ENCODE measurements around the gene ALG10B. TPM values are rescaled to one million over a fixed set of nuclear protein-coding genes. Genes with fewer than 3 reads are reported as not detected.
"Not testable (repeated sequence)": the region's sequence is repeated elsewhere in the genome, so short reads cannot be mapped to it uniquely, and the experiment has no call there.

ALG10B gene
- total RNA-seq, 6 experiments from 2014 or later = 1.8 to 5.3 (median 4.2) TPM

- Histone ChIP-seq H3K9me3 (no peaks in the 10 kb centered on the region), H3K27ac (no peak overlapping the region), H3K4me3 (no peak overlapping the region), H3K36me3 (no peaks in the 10 kb centered on the region), H3K4me1 (no peaks in the 10 kb centered on the region), H3K27me3 (no peaks in the 10 kb centered on the region)
- 46% methylated on average over 4 of the region's 4 CpGs for WGBS (ENCODE audit: insufficient coverage, low coverage, low lambda C conversion rate, missing lambda C conversion rate)
- ATAC-seq = no peak
- TF ChIP-seq POLR2A (IDR thresholded peaks at IDR 0.05) = no peak
- TF ChIP-seq, protein P1, sequence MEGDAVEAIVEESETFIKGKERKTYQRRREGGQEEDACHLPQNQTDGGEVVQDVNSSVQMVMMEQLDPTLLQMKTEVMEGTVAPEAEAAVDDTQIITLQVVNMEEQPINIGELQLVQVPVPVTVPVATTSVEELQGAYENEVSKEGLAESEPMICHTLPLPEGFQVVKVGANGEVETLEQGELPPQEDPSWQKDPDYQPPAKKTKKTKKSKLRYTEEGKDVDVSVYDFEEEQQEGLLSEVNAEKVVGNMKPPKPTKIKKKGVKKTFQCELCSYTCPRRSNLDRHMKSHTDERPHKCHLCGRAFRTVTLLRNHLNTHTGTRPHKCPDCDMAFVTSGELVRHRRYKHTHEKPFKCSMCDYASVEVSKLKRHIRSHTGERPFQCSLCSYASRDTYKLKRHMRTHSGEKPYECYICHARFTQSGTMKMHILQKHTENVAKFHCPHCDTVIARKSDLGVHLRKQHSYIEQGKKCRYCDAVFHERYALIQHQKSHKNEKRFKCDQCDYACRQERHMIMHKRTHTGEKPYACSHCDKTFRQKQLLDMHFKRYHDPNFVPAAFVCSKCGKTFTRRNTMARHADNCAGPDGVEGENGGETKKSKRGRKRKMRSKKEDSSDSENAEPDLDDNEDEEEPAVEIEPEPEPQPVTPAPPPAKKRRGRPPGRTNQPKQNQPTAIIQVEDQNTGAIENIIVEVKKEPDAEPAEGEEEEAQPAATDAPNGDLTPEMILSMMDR (IDR thresholded peaks at IDR 0.05) = no peak
- no peak for DNase-seq
- intact Hi-C loops (cut with DNase I) = no loop called here
Measured at GRCh38 chr12:38350342-38351174, 34.0 kb downstream of the ALG10B start.

DNA sequence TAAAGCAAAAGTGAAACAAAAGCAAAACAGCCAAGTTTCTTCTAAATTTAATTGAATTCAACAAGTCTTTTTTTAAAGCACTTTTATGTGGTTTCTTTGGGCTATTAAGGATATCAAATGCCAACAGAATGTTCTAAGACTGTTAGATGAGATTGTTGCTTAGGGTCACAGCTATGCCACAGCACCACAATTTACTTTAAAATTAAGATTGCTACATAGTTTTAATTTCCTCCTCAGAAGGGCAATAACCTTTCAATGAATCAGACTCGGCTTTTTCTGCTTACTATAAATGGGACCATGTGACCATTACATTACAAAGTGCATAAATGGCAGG is 34.6 kb downstream of the ALG10B start:
- H3K9me3 ChIP-seq; intact Hi-C loops (cut with DNase I); DNase-seq; H3K27ac ChIP-seq; H3K4me3 ChIP-seq; H3K27me3 ChIP-seq; H3K4me1 ChIP-seq; ATAC-seq; H3K36me3 ChIP-seq: not testable (repeated sequence)
- 10% methylated on average over 1 of the region's 1 CpG for WGBS (ENCODE audit: insufficient coverage, low coverage, low lambda C conversion rate, missing lambda C conversion rate)

DNA sequence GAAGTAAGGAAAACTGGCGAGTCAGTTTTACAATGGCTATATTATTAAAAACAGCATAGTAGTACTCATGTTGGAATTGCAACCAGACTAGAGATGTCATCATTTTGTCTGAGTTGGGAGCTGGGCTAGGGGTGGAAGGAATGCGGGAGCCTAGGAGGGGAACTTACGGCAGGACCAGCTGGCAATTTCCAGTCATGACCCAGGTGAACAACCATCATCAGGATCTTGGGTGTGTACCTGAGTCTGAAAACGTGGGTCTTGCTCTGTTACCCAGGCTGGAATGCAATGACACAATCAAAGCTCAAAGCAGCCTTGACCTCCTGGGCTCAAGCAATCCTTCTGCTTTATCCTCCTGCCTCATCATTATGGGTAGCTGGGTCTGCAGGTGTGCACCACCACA is 50.9 kb downstream of the ALG10B start:
- intact Hi-C loops (cut with DNase I) = no loop called here
- H3K9me3 ChIP-seq = no peaks in the 10 kb centered on the region
- no peak for DNase-seq
- no peak overlapping the region for H3K27ac ChIP-seq
- no peak for ATAC-seq
- H3K27me3 ChIP-seq = no peaks in the 10 kb centered on the region
- H3K36me3 ChIP-seq = no peaks in the 10 kb centered on the region
- WGBS (ENCODE audit: insufficient coverage, low coverage, low lambda C conversion rate, missing lambda C conversion rate) = 75% methylated on average over 3 of the region's 4 CpGs
- H3K4me1 ChIP-seq = no peaks in the 10 kb centered on the region
- no peak overlapping the region for H3K4me3 ChIP-seq
- TF ChIP-seq, protein P1 (IDR thresholded peaks at IDR 0.05) = no peak
- TF ChIP-seq POLR2A (IDR thresholded peaks at IDR 0.05) = no peak

GRCh38 chr12:38370311-38370710 is 53.7 kb downstream of the ALG10B start:
- no peaks in the 10 kb centered on the region for H3K4me1 ChIP-seq
- H3K36me3 ChIP-seq = no peaks in the 10 kb centered on the region
- intact Hi-C loops (cut with DNase I) = no loop called here
- no peaks in the 10 kb centered on the region for H3K27me3 ChIP-seq
- DNase-seq (no peak), ATAC-seq (no peak)
- H3K27ac ChIP-seq = no peak overlapping the region
- WGBS (ENCODE audit: insufficient coverage, low coverage, low lambda C conversion rate, missing lambda C conversion rate) = 65% methylated on average over 4 of the region's 4 CpGs
- no peaks in the 10 kb centered on the region for H3K9me3 ChIP-seq
- TF ChIP-seq, protein P1 (IDR thresholded peaks at IDR 0.05) = no peak
- TF ChIP-seq POLR2A (IDR thresholded peaks at IDR 0.05) = no peak
- no peak overlapping the region for H3K4me3 ChIP-seq

DNA sequence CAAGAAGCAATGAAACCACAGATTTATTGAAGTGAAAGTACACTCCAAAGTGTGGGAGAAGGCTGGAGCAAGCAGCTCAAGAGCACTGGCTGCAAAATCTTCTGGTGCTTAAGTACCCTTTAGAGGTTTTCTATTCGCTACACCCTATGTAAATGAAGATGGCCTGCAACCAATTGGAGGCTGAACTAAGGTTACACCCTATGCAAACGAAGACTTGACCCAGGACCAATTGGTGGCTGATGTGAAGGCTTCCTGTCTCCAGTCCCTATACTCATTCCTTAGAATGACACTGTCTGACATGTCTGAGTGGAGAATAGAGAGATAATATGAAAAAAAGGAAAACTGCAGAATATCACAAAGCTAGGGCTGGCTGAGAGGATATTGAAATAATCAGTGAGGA is 57.2 kb downstream of the ALG10B start:
- TF ChIP-seq, protein P1 (IDR thresholded peaks at IDR 0.05) = no peak
- no peak for TF ChIP-seq POLR2A (IDR thresholded peaks at IDR 0.05)
- WGBS (ENCODE audit: insufficient coverage, low coverage, low lambda C conversion rate, missing lambda C conversion rate) = 52% methylated on average over 2 of the region's 2 CpGs
- ATAC-seq = no peak
- H3K27ac ChIP-seq = no peak overlapping the region
- intact Hi-C loops (cut with DNase I) = no loop called here
- no peaks in the 10 kb centered on the region for H3K9me3 ChIP-seq
- H3K4me3 ChIP-seq = no peak overlapping the region
- no peaks in the 10 kb centered on the region for H3K4me1 ChIP-seq
- DNase-seq = no peak
- no peaks in the 10 kb centered on the region for H3K27me3 ChIP-seq
- no peaks in the 10 kb centered on the region for H3K36me3 ChIP-seq
